SK-N-MC (cell line): ENCODE data around the gene ARID5B.

Experiments
- EZH2 ChIP-seq: fragments of 200-600 bp; sonication (generic); IDR thresholded peaks from one replicate; pipeline ENCODE4 v1.6.1; 2017; ENCODE audit warnings: antibody characterized with exemption
- FOXP2 ChIP-seq: optimal IDR thresholded peaks from 2 replicates; pipeline ENCODE3; 2011; ENCODE audit warnings: mild to moderate bottlenecking, moderate library complexity; ENCODE audit not compliant: insufficient read depth; ENCODE audit errors: extremely low read length, control extremely low read depth

- TF ChIP-seq EZH2 (no peak), FOXP2 (no peak)
Observed at GRCh38 chr10:62085404-62085803, 183.9 kb downstream of the ARID5B start.
